Measurements from ENCODE around the gene OR8B3. TPM values are rescaled to one million over a fixed set of nuclear protein-coding genes. Genes with fewer than 3 reads are reported as not detected.
"Not testable (repeated sequence)": the region's sequence is repeated elsewhere in the genome, so short reads cannot be mapped to it uniquely, and the experiment has no call there.

The OR8B3 gene
- polyA plus RNA-seq, 4 donors: not detected

DNA sequence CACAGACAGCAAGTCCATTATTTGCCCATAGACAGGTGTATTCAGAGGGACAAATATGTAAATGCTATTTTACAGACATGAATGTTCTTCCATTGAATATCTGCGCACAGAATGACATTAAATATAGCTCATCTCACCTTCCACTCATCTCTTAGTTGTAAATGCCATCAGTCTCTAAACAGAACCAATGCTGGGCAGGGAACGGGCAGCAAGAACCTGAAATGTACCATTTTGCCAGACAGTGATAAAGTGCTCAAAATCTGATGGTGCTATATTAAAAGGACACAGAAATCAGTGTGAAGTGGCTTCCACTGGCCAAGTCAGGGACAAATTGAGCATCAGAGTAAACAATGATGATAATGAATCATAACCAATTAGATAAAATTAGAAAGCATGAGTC lies 35.9 kb upstream of the OR8B3 start:
- no peak overlapping the region for H3K4me3 ChIP-seq (ENCODE audit: low read depth in 1 of 3, low read length in 3 of 3)
- H3K36me3 ChIP-seq (ENCODE audit: control insufficient read depth in 3 of 3, insufficient read depth in 2 of 3, low read depth in 1 of 3, low read length in 3 of 3): no peaks in the 10 kb centered on the region
- H3K9me3 ChIP-seq (ENCODE audit: control insufficient read depth in 2 of 2, insufficient read depth in 1 of 2, low read depth in 1 of 2, low read length in 1 of 2): peaks cover 0 to 4% of the 10 kb centered on the region in 2 donors
- DNase-seq (no peak), FAIRE-seq (no peak)
- H3K27me3 ChIP-seq (ENCODE audit: control insufficient read depth in 3 of 3, insufficient read depth in 3 of 3, low read length in 3 of 3): peaks cover 0 to 4% (median 0%) of the 10 kb centered on the region in 3 donors
- no peaks in the 10 kb centered on the region for H3K4me1 ChIP-seq (ENCODE audit: control insufficient read depth in 3 of 3, insufficient read depth in 2 of 3, low read depth in 1 of 3, low read length in 2 of 3)
- WGBS, 3 donors: 82 to 91% (median 86%) methylated on average over 2 of the region's 2 CpGs
- no peak overlapping the region for H3K27ac ChIP-seq (ENCODE audit: low read depth in 1 of 3, low read length in 2 of 3)

GRCh38 chr11:124429599-124429998 lies 30.8 kb upstream of the OR8B3 start:
- FAIRE-seq (no peak), DNase-seq (no peak)
- H3K4me1 ChIP-seq (ENCODE audit: control insufficient read depth in 3 of 3, insufficient read depth in 2 of 3, low read depth in 1 of 3, low read length in 2 of 3): no peaks in the 10 kb centered on the region
- 53 to 76% (median 54%) methylated on average over 2 of the region's 2 CpGs for WGBS, 3 donors
- no peak overlapping the region for H3K4me3 ChIP-seq (ENCODE audit: low read depth in 1 of 3, low read length in 3 of 3)
- peaks cover 0 to 4% of the 10 kb centered on the region in 2 donors for H3K9me3 ChIP-seq (ENCODE audit: control insufficient read depth in 2 of 2, insufficient read depth in 1 of 2, low read depth in 1 of 2, low read length in 1 of 2)
- no peaks in the 10 kb centered on the region for H3K27me3 ChIP-seq (ENCODE audit: control insufficient read depth in 3 of 3, insufficient read depth in 3 of 3, low read length in 3 of 3)
- H3K27ac ChIP-seq (ENCODE audit: low read depth in 1 of 3, low read length in 2 of 3): no peak overlapping the region
- no peaks in the 10 kb centered on the region for H3K36me3 ChIP-seq (ENCODE audit: control insufficient read depth in 3 of 3, insufficient read depth in 2 of 3, low read depth in 1 of 3, low read length in 3 of 3)

DNA sequence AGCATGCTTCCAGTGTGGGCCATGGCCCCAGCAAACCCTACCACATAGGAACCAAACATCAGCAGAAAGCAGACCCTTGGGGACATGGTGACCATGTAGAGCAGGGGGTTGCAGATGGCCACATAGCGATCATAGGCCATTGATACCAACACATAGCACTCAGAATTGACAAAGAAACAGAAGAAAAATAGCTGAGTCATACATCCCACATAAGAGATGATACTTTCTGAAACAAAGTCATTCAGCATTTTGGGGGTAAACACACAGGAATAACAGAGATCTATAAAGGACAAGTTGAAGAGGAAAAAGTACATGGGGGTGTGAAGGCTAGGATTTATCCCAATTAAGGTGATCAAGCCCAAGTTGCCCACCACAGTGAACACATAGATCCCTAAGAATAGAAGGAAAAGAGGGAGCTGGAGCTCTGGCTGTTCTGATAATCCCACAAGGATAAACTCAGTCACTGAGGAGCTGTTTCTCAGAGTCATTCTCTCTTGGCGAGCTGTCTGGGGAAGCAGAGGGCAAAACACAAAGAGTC lies 25.6 kb upstream of the OR8B3 start, which contains the start of gene OR8B4:
Gene OR8B4 (minus strand): TSS at position 488 of the 538 bp plus-strand sequence. CDS start 0 bp downstream, at position 488.
- Histone ChIP-seq H3K4me1 (ENCODE audit: control insufficient read depth in 3 of 3, insufficient read depth in 2 of 3, low read depth in 1 of 3, low read length in 2 of 3) (no peaks in the 10 kb centered on the region), H3K27me3 (ENCODE audit: control insufficient read depth in 3 of 3, insufficient read depth in 3 of 3, low read length in 3 of 3) (peaks cover 0 to 4% (median 0%) of the 10 kb centered on the region in 3 donors), H3K9me3 (ENCODE audit: control insufficient read depth in 2 of 2, insufficient read depth in 1 of 2, low read depth in 1 of 2, low read length in 1 of 2) (no peaks in the 10 kb centered on the region), H3K4me3 (ENCODE audit: low read depth in 1 of 3, low read length in 3 of 3) (no peak within 1 kb of the TSS), H3K27ac (ENCODE audit: low read depth in 1 of 3, low read length in 2 of 3) (no peak within 1 kb of the TSS), H3K36me3 (ENCODE audit: control insufficient read depth in 3 of 3, insufficient read depth in 2 of 3, low read depth in 1 of 3, low read length in 3 of 3) (no peaks in the 10 kb centered on the region)
- no peak for FAIRE-seq
- DNase-seq: no peak
- WGBS, 3 donors: 78 to 81% (median 78%) methylated on average over 2 of the region's 2 CpGs

- DNase-seq (no peak), FAIRE-seq (no peak)
- 64 to 77% (median 71%) methylated on average over 4 of the region's 4 CpGs for WGBS, 3 donors
- Histone ChIP-seq H3K27ac (ENCODE audit: low read depth in 1 of 3, low read length in 2 of 3) (no peak overlapping the region), H3K36me3 (ENCODE audit: control insufficient read depth in 3 of 3, insufficient read depth in 2 of 3, low read depth in 1 of 3, low read length in 3 of 3) (no peaks in the 10 kb centered on the region), H3K4me3 (ENCODE audit: low read depth in 1 of 3, low read length in 3 of 3) (no peak overlapping the region), H3K27me3 (ENCODE audit: control insufficient read depth in 3 of 3, insufficient read depth in 3 of 3, low read length in 3 of 3) (peaks cover 0 to 4% (median 0%) of the 10 kb centered on the region in 3 donors), H3K9me3 (ENCODE audit: control insufficient read depth in 2 of 2, insufficient read depth in 1 of 2, low read depth in 1 of 2, low read length in 1 of 2) (no peaks in the 10 kb centered on the region), H3K4me1 (ENCODE audit: control insufficient read depth in 3 of 3, insufficient read depth in 2 of 3, low read depth in 1 of 3, low read length in 2 of 3) (no peaks in the 10 kb centered on the region)
These were observed 22.2 kb upstream of the OR8B3 start for GRCh38 chr11:124421043-124421442.

DNA sequence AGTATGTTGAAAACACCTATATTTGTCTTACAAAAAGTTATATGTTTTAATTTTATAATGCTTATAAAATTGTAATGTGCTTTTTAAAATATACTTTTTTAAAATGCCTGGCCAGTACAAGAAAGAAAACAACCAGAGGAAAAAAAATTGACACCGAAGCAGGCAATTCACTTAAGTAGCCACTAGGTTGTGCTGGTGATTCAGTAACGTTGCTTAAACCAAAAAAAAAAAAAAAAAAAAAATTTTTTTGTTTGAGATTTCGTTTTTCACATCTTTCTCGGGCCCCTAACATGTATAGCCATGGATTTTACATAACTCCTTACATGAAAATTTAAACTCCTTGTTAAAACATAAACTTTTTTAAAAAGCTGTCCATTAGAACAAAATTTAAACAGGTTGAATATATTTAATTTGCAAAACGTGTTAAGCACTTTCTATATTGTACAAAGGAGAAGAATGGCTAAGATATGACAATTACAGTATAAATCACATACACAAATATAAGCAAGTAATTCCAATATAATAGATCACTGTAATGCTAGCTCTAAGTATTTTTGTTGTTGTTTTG lies 16.6 kb upstream of the OR8B3 start:
- H3K36me3 ChIP-seq (ENCODE audit: control insufficient read depth in 3 of 3, insufficient read depth in 2 of 3, low read depth in 1 of 3, low read length in 3 of 3): no peaks in the 10 kb centered on the region
- no peak overlapping the region for H3K4me3 ChIP-seq (ENCODE audit: low read depth in 1 of 3, low read length in 3 of 3)
- H3K4me1 ChIP-seq (ENCODE audit: control insufficient read depth in 3 of 3, insufficient read depth in 2 of 3, low read depth in 1 of 3, low read length in 2 of 3): no peaks in the 10 kb centered on the region
- no peak overlapping the region for H3K27ac ChIP-seq (ENCODE audit: low read depth in 1 of 3, low read length in 2 of 3)
- WGBS, 3 donors: 14 to 17% (median 15%) methylated on average over 5 of the region's 5 CpGs
- FAIRE-seq (no peak), DNase-seq (peak in 1 of 2 donors; percentile 30)
- H3K9me3 ChIP-seq (ENCODE audit: control insufficient read depth in 2 of 2, insufficient read depth in 1 of 2, low read depth in 1 of 2, low read length in 1 of 2): no peaks in the 10 kb centered on the region
- H3K27me3 ChIP-seq (ENCODE audit: control insufficient read depth in 3 of 3, insufficient read depth in 3 of 3, low read length in 3 of 3): peaks cover 0 to 6% (median 0%) of the 10 kb centered on the region in 3 donors

- Histone ChIP-seq H3K9me3 (ENCODE audit: control insufficient read depth in 2 of 2, insufficient read depth in 1 of 2, low read depth in 1 of 2, low read length in 1 of 2) (no peaks in the 10 kb centered on the region), H3K4me3 (ENCODE audit: low read depth in 1 of 3, low read length in 3 of 3) (no peak overlapping the region), H3K27ac (ENCODE audit: low read depth in 1 of 3, low read length in 2 of 3) (no peak overlapping the region), H3K36me3 (ENCODE audit: control insufficient read depth in 3 of 3, insufficient read depth in 2 of 3, low read depth in 1 of 3, low read length in 3 of 3) (no peaks in the 10 kb centered on the region), H3K27me3 (ENCODE audit: control insufficient read depth in 3 of 3, insufficient read depth in 3 of 3, low read length in 3 of 3) (peaks cover 0 to 2% (median 0%) of the 10 kb centered on the region in 3 donors), H3K4me1 (ENCODE audit: control insufficient read depth in 3 of 3, insufficient read depth in 2 of 3, low read depth in 1 of 3, low read length in 2 of 3) (no peaks in the 10 kb centered on the region)
- WGBS, 3 donors: 75 to 81% (median 77%) methylated on average over 7 of the region's 7 CpGs
- no peak for DNase-seq
- no peak for FAIRE-seq
These were observed 11.1 kb upstream of the OR8B3 start for GRCh38 chr11:124409906-124410305.

- WGBS, 3 donors: 40 to 54% (median 43%) methylated on average over 2 of the region's 2 CpGs
- no peak for DNase-seq
- Histone ChIP-seq H3K4me3 (ENCODE audit: low read depth in 1 of 3, low read length in 3 of 3) (no peak overlapping the region), H3K27ac (ENCODE audit: low read depth in 1 of 3, low read length in 2 of 3) (no peak overlapping the region), H3K27me3 (ENCODE audit: control insufficient read depth in 3 of 3, insufficient read depth in 3 of 3, low read length in 3 of 3) (no peaks in the 10 kb centered on the region), H3K36me3 (ENCODE audit: control insufficient read depth in 3 of 3, insufficient read depth in 2 of 3, low read depth in 1 of 3, low read length in 3 of 3) (no peaks in the 10 kb centered on the region), H3K4me1 (ENCODE audit: control insufficient read depth in 3 of 3, insufficient read depth in 2 of 3, low read depth in 1 of 3, low read length in 2 of 3) (no peaks in the 10 kb centered on the region), H3K9me3 (ENCODE audit: control insufficient read depth in 2 of 2, insufficient read depth in 1 of 2, low read depth in 1 of 2, low read length in 1 of 2) (no peaks in the 10 kb centered on the region)
- FAIRE-seq: no peak
These were observed 6.8 kb upstream of the OR8B3 start for GRCh38 chr11:124405581-124405980.

DNA sequence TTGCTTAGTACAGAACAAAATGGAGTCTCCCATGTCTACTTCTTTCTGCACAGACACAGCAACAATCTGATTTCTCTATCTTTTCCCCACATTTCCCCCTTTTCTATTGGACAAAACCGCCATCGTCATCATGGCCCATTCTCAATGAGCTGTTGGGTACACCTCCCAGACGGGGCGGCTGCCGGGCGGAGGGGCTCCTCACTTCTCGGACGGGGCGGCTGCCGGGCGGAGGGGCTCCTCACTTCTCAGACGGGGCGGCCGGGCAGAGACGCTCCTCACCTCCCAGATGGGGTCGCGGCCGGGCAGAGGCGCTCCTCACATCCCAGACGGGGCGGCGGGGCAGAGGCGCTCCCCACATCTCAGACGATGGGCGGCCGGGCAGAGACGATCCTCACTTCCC lies 4.4 kb upstream of the OR8B3 start:
- not testable (repeated sequence) for H3K27ac ChIP-seq (ENCODE audit: low read depth in 1 of 3, low read length in 2 of 3); H3K27me3 ChIP-seq (ENCODE audit: control insufficient read depth in 3 of 3, insufficient read depth in 3 of 3, low read length in 3 of 3); H3K4me1 ChIP-seq (ENCODE audit: control insufficient read depth in 3 of 3, insufficient read depth in 2 of 3, low read depth in 1 of 3, low read length in 2 of 3); H3K9me3 ChIP-seq (ENCODE audit: control insufficient read depth in 2 of 2, insufficient read depth in 1 of 2, low read depth in 1 of 2, low read length in 1 of 2); FAIRE-seq; H3K4me3 ChIP-seq (ENCODE audit: low read depth in 1 of 3, low read length in 3 of 3); DNase-seq; H3K36me3 ChIP-seq (ENCODE audit: control insufficient read depth in 3 of 3, insufficient read depth in 2 of 3, low read depth in 1 of 3, low read length in 3 of 3)
- 92 to 99% (median 93%) methylated on average over 10 to 26 of the region's 27 CpGs for WGBS, 3 donors
